Measurements from ENCODE around the gene ELOVL2. TPM values are rescaled to one million over a fixed set of nuclear protein-coding genes. Genes with fewer than 3 reads are reported as not detected.
"Not testable (repeated sequence)": the region's sequence is repeated elsewhere in the genome, so short reads cannot be mapped to it uniquely, and the experiment has no call there.

Gene ELOVL2
- total RNA-seq, 1 donor from 2014 or later = not detected

GRCh38 chr6:11023032-11023431, 21.1 kb downstream of the ELOVL2 start:
- intact Hi-C loops (cut with micrococcal nuclease) = no loop called here

DNA sequence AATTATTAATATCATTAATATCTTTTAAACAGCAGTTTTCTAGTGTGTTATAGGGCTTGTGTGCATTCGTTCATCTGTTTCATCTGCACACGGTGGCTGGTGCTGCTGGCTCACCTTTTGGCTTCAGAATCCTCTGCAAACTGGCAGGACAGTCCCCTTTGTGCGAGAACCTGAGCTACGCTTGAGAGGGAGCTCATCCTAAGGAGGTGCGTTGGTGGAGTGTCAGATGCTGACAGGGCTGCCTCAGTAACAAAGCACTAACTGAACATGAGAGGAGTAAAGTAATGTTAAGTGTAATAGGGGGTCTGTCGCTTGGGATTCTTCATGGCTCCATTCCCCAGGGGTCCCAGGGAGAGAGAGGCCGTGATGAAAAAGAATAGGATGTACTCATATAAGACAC, 22.4 kb downstream of the ELOVL2 start:
- intact Hi-C loops (cut with micrococcal nuclease) = no loop called here

DNA sequence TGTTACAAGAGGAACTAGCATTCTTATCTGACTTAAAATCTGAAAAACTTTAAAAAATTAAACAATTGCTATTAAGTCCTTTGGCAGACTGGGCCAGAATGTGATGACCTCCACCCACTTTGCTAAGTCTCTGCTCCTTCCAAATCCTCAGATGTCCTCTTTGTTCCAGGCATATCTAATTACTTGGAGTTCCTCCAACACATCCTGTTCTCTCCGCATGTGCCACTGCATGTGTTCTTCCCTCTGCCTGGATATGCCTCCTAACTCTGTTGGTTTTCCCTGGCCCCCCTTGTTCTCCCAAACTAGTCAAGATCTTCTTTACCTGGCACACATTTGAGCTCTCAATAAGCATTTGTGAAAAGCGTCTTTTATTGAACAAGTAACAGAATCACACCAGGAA, 23.1 kb downstream of the ELOVL2 start:
- intact Hi-C loops (cut with micrococcal nuclease) = no loop called here

DNA sequence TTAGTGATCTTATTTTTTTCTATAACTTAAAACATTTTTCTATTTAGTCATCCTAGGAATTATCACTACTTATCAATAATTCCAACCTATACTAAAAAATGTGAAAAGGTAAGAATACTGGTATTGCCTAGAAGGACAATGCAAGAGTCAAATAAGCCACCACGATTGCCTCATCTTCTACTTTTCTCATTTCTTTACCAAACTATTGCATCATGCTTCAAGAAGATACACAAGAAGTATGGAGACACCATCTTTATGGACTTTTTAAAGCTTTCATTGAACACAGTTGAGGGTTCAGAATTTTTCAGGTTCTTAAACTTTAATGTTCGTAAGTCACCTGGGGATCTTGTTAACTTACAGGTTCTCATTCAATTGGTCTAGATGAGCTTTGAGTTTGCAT, 25.9 kb downstream of the ELOVL2 start:
- intact Hi-C loops (cut with micrococcal nuclease) = no loop called here

DNA sequence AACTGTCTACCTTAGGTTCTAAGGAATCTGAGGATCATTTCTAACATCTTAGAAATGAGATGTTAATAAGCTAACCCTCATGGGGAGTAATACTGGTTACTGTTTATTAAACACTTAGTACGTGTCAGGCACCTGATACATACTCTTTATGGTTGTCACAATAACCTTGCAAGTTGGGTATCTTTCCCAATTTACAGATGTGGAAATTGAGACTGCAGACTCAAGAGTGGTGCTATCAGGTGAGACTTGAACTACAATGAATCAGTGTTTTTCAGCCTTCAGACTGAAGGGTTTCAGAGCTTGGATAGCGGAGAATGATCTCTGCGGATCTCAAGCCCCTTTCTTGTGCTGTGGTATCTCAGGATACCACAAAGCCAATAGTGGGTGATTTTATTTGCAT, 27.0 kb downstream of the ELOVL2 start:
- intact Hi-C loops (cut with micrococcal nuclease) = no loop called here

DNA sequence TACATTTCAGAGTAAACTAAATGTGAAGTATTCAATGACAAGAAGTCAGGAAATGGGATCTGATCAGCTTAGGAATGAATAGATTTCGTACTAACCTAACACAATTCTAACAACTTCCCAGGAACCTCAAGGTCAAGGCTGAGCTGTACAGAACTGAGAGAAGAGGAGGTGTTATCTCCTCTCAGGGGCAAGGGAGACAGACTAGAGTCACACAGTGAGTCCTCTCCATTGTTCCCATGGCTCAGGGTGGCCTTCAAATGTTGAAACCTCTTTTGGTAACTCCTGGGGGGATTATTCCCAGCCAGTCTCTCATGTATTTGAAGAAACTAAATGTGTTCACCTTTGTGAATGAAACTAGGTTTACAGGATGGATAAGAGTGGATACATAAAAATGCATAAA, 27.7 kb downstream of the ELOVL2 start:
- intact Hi-C loops (cut with micrococcal nuclease) = no loop called here

DNA sequence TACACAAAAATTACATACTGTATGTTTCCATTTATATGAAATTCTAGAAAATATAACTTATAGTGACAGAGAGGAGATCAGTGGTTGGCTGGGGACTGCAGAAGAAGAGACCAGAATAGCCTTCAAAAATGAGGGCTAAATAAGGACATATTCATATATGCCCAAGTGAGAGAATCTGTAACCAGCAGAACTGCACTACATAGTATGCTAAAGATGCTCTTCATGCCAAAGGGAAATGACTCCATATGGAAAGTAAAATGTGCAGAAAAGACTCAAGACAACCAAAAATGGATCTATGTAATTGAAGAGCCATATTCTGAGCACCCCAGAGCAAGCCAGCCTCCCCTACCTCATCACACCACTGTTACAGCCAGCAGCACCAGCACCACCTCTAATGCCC, 29.0 kb downstream of the ELOVL2 start:
- intact Hi-C loops (cut with micrococcal nuclease) = no loop called here

DNA sequence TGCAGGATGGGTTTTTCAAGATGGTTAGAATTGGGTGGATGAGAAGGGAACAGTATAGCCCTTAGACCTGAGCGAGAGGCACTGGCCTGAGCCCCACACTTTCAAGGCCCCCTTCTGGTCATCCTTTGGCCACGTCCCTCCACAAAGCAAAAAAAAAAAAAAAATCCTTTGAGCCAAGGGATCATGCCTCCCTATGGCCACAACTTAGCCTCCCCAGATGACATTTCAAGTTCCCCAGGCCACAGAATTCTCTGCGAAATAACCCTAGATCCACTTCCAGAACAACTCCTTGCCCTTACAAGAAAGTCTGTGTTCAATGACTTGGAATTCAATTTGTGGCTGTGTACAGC, 30.4 kb downstream of the ELOVL2 start:
- intact Hi-C loops (cut with micrococcal nuclease) = no loop called here

- intact Hi-C loops (cut with micrococcal nuclease) = no loop called here
These were observed 31.0 kb downstream of the ELOVL2 start for GRCh38 chr6:11012976-11013720.

DNA sequence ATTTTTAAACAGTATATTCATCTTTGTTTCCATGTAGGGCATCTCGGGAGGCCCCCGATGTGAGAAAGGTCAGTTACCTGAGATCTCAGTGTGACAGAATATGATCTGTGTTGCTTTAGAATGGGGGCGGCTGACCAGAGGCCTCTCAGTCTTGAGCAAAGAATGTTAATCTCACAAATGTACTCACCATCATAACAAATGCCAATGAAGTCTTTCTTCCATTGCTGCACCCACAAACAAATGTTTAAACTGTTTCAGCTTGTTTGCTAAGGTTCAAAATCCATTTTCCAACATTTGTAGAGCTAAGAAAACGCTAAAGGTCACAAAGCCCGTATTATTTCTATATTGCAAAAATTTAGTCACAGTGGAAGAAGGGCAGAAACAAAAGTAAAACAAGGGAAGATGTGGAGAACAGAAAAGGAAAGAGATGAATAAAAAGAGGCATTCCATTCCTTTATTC, 31.8 kb downstream of the ELOVL2 start:
- intact Hi-C loops (cut with micrococcal nuclease) = no loop called here

DNA sequence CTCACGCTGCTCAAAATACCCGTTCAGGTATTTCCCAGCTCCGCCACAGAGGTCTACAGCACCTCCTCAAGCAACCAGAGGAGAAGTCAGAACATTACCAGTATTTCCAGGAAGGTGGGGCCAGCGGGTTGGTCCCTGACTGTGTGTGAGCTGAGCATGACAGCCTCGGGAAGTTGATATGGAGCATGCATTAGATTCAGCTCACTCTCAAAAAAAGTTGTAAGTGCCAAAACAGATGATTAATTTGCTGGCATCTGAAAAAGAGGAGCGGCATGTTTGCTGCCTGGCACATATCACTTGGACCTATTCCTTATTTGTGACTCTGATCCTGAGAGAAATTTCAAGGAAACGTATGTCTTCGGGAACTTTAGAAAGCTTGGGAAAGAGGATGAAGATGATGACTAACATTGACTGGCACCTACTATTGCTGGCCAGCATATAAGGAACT, 32.3 kb downstream of the ELOVL2 start:
- intact Hi-C loops (cut with micrococcal nuclease) = no loop called here

GRCh38 chr6:11009353-11009752, 34.8 kb downstream of the ELOVL2 start:
- intact Hi-C loops (cut with micrococcal nuclease) = no loop called here

GRCh38 chr6:11008821-11009220, 35.3 kb downstream of the ELOVL2 start:
- intact Hi-C loops (cut with micrococcal nuclease) = no loop called here

DNA sequence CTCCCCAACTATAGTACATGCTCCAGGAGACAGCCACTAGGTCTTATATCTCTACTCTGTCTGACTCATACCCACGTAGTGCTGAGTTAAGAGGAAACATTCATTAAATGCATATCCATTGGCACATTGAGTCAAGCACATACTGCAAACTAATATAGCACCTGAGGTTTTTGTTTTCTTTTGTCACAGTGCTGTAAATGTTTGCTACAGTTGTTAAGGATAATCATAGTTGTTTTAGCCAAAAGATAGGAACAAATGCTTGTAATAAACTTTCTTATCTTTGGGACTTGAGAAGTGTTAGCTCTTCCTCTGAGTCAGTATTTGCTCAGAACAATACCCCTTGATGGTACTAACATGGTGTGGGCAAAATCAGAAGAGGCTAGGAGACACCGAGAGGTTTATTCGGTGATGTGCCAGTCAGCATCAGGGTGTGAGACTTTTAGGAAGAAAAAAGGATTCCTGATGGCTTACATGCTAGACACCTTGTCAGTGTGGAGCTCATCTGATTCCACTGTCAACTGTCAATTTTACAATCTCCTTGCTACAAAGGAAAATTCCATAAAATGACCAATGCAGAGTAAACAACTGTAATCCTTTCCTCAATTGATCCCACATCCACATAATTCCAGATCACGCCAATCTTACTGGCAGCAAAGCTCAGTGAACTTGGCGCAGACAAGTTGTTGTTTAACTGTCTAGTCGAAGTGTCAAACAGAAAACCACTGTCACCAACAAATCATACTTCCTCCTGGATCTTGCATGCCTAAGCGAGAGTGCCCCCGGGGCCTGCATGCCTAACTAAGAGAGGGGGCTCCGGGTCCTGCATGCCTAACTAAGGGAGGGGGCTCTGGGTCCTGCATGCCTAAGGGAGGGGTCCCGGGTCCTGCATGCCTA, 36.1 kb downstream of the ELOVL2 start:
- intact Hi-C loops (cut with micrococcal nuclease) = no loop called here

DNA sequence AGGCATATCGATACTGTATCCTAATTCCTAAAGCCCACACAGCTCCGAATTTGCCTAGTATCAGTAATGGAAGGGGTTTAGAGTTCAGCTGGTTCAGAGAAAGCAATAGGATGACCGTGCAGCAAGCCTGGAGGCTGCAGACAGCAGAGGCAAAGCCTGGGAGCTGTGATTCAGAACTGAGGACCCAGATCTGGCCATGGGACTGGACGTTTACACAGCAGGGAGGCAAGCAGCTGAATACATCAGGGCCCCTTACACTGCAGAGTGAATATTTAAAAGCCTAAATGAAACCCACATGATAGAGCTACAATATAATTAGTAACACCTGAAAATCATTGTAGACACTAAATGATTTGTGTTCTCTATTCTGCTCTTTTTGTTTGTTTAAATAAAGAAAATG, 38.0 kb downstream of the ELOVL2 start:
- intact Hi-C loops (cut with micrococcal nuclease) = no loop called here

- intact Hi-C loops (cut with micrococcal nuclease) = not testable (repeated sequence)
These were observed 40.8 kb downstream of the ELOVL2 start for GRCh38 chr6:11003297-11003696.

DNA sequence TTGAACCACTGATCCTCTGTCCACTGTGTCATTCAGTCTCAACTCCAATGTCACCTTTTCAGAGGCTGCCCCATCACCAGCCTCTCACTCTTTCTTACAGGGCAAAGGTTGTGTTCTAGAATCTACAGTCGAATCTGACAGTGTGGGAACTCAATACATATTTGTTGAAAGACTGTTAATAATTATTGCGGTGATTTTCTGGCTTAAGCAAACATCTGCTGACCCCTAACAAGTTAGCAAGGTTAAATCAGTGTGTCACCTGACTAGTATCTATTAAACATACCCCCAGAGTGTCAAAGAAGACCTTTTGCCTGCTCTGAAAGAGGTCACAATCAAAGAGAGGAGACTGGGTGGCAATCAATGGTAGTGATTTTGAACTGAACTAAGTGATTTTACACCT, 41.9 kb downstream of the ELOVL2 start:
- intact Hi-C loops (cut with micrococcal nuclease) = no loop called here

- intact Hi-C loops (cut with micrococcal nuclease) = no loop called here
These were observed 44.1 kb downstream of the ELOVL2 start for GRCh38 chr6:10999994-11000393.

DNA sequence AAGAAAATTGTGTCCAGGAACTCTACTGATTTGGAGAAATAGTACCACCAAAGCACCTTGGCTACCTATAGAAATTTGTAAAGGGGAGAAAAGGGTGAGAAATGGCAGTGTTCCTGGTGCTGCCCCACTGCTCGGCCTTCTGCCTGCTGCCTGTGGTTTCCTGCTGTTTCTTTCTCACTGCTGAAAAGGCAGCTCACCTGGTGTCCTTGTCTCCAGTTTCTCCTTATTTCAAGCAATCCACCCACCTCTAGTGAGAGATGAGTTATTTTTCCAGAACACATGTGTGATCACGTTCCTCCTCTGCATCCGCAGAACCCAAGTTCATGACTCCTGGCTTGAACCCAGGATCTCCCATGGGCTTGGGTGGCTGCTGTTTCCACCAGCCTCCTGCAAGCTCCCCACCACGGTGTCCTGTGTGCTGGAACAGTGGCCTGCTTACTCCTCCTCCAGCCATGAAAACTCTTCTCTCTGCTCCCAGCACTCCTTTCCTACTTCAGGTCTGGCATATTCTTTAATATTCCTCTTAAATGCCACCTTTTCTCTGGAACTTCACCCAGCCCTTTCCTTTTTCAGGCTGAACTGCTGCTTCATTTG, 48.9 kb downstream of the ELOVL2 start:
- intact Hi-C loops (cut with micrococcal nuclease) = no loop called here

DNA sequence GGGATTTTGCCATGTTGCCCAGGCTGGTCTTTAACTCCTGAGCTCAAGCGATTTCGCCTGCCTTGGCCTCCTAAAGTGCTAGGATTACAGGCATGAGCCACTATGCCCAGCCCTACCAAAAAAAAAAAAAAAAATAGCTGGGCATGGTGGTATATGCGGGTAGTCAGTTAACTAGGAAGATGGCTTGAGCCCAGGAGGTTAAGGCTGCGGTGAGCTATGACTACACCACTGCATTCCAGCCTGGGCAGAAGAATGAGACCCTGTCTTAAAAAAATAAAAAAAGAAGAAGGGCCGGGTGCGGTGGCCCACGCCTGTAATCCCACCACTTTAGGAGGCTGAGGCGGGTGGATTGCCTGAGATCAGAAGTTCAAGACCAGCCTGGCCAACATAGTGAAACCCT, 50.2 kb downstream of the ELOVL2 start:
- intact Hi-C loops (cut with micrococcal nuclease) = no loop called here

- intact Hi-C loops (cut with micrococcal nuclease) = no loop called here
These were observed 53.0 kb downstream of the ELOVL2 start for GRCh38 chr6:10991115-10991514.

- intact Hi-C loops (cut with micrococcal nuclease) = no loop called here
These were observed 54.5 kb downstream of the ELOVL2 start for GRCh38 chr6:10989587-10989986.

Measured in T-helper 2 cell treated with Interferon-gamma antibody and Interleukin-4, amounts not matched to agents 100 ng/mL and 5 ng/mL, for 36 hours (primary cell).